MM.1S (cell line): Measurements from ENCODE around the gene ADAMTSL2.

Experiments used
- DNase-seq: peaks from one replicate; pipeline ENCODE4 v3.0.0-alpha.2; 2015
- H2AFZ ChIP-seq: fragments of 300-600 bp; sonication (generic); 2 replicates; pipeline ENCODE4 v1.6.0; 2016; ENCODE audit warnings: antibody characterized with exemption, low read length
- H3F3A ChIP-seq: fragments of 300-600 bp; sonication (generic); 2 replicates; pipeline ENCODE4 v1.6.1; 2016; ENCODE audit warnings: mild to moderate bottlenecking, antibody characterized with exemption, low read length, moderate library complexity, mixed read lengths; ENCODE audit not compliant: insufficient read depth
- H3K27ac ChIP-seq: fragments of 300-600 bp; sonication (generic); 2 replicates; pipeline ENCODE4 v1.5.1; 2016; ENCODE audit warnings: mild to moderate bottlenecking, low read length
- H3K27me3 ChIP-seq: fragments of 300-600 bp; sonication (generic); replicated peaks from 2 replicates; pipeline ENCODE4 v1.6.0; 2016; ENCODE audit warnings: low read length; ENCODE audit not compliant: insufficient read depth
- H3K36me3 ChIP-seq: fragments of 300-600 bp; sonication (generic); replicated peaks from 2 replicates; pipeline ENCODE4 v1.6.1; 2016; ENCODE audit warnings: mild to moderate bottlenecking, low read length, mixed read lengths; ENCODE audit not compliant: insufficient read depth
- H3K4me1 ChIP-seq: fragments of 300-600 bp; sonication (generic); 2 replicates; pipeline ENCODE4 v1.6.1; 2016; ENCODE audit warnings: low read length, mixed read lengths
- H3K4me2 ChIP-seq: fragments of 300-600 bp; sonication (generic); 2 replicates; pipeline ENCODE4 v1.6.0; 2016; ENCODE audit warnings: low read depth, low read length
- H3K4me3 ChIP-seq: fragments of 300-600 bp; sonication (generic); 2 replicates; pipeline ENCODE4 v1.5.1; 2016; ENCODE audit warnings: low read length, mixed read lengths
- H3K79me2 ChIP-seq: fragments of 300-600 bp; sonication (generic); 2 replicates; pipeline ENCODE4 v1.6.1; 2016; ENCODE audit warnings: mixed run types, low read length, mixed read lengths
- H3K9ac ChIP-seq: fragments of 300-600 bp; sonication (generic); 2 replicates; pipeline ENCODE4 v1.6.1; 2016; ENCODE audit warnings: low read length, mixed read lengths
- H3K9me2 ChIP-seq: fragments of 300-600 bp; sonication (generic); replicated peaks from 2 replicates; pipeline ENCODE4 v1.6.1; 2016; ENCODE audit warnings: mild to moderate bottlenecking, low read length, mixed read lengths; ENCODE audit not compliant: insufficient read depth
- H3K9me3 ChIP-seq: fragments of 300-600 bp; sonication (generic); replicated peaks from 2 replicates; pipeline ENCODE4 v1.6.1; 2016; ENCODE audit warnings: mild to moderate bottlenecking, low read length, mixed read lengths; ENCODE audit not compliant: insufficient read depth
- H4K20me1 ChIP-seq: fragments of 300-600 bp; sonication (generic); 2 replicates; pipeline ENCODE4 v1.6.1; 2016; ENCODE audit warnings: mild to moderate bottlenecking, low read length, moderate library complexity, mixed read lengths; ENCODE audit not compliant: insufficient read depth
- CTCF ChIP-seq: fragments of 300-600 bp; sonication (generic); IDR thresholded peaks from 2 replicates; pipeline ENCODE4 v1.5.1; 2016; ENCODE audit warnings: antibody characterized with exemption, low read length, mixed read lengths
- EZH2 ChIP-seq: fragments of 300-600 bp; sonication (generic); optimal IDR thresholded peaks from 2 replicates; pipeline ENCODE3; 2017; ENCODE audit warnings: low read depth, mild to moderate bottlenecking, antibody characterized with exemption, low read length, mixed read lengths
- EZH2phosphoT487 ChIP-seq: fragments of 300-600 bp; sonication (generic); IDR thresholded peaks from 2 replicates; pipeline ENCODE4 v1.6.1; 2018; ENCODE audit warnings: antibody characterized with exemption, low read length

The ADAMTSL2 gene

GRCh38 chr9:133574771-133575170 lies 40.3 kb downstream of the ADAMTSL2 start:
- H2AFZ ChIP-seq: no peak overlapping the region
- H3K79me2 ChIP-seq: no peaks in the 10 kb centered on the region
- no peak overlapping the region for H3K9ac ChIP-seq
- no peaks in the 10 kb centered on the region for H3K4me1 ChIP-seq
- TF ChIP-seq EZH2 (no peak), CTCF (no peak), EZH2phosphoT487 (no peak)
- H3K4me3 ChIP-seq: no peak overlapping the region
- H3K27me3 ChIP-seq: peaks cover 95% of the 10 kb centered on the region
- no peaks in the 10 kb centered on the region for H3K9me2 ChIP-seq
- no peaks in the 10 kb centered on the region for H3K9me3 ChIP-seq
- H4K20me1 ChIP-seq: no peaks in the 10 kb centered on the region
- no peak for DNase-seq
- H3K27ac ChIP-seq: no peak overlapping the region
- H3K36me3 ChIP-seq: no peaks in the 10 kb centered on the region
- H3K4me2 ChIP-seq: no peak overlapping the region
- H3F3A ChIP-seq: no peaks in the 10 kb centered on the region

GRCh38 chr9:133575186-133576030 lies 40.9 kb downstream of the ADAMTSL2 start:
- no peaks in the 10 kb centered on the region for H3K9me3 ChIP-seq
- no peaks in the 10 kb centered on the region for H3K79me2 ChIP-seq
- TF ChIP-seq EZH2phosphoT487 (no peak), EZH2 (no peak), CTCF (no peak)
- H3K4me2 ChIP-seq: no peak overlapping the region
- no peak overlapping the region for H2AFZ ChIP-seq
- H3K4me1 ChIP-seq: no peaks in the 10 kb centered on the region
- H3K4me3 ChIP-seq: no peak overlapping the region
- H4K20me1 ChIP-seq: no peaks in the 10 kb centered on the region
- peaks cover 95% of the 10 kb centered on the region for H3K27me3 ChIP-seq
- H3K27ac ChIP-seq: no peak overlapping the region
- no peak for DNase-seq
- no peak overlapping the region for H3K9ac ChIP-seq
- H3K36me3 ChIP-seq: no peaks in the 10 kb centered on the region
- H3F3A ChIP-seq: no peaks in the 10 kb centered on the region
- H3K9me2 ChIP-seq: no peaks in the 10 kb centered on the region

- Histone ChIP-seq H3K27ac (no peak overlapping the region), H4K20me1 (no peaks in the 10 kb centered on the region), H3K9me2 (no peaks in the 10 kb centered on the region), H3K4me3 (no peak overlapping the region), H3K9ac (no peak overlapping the region), H3F3A (no peaks in the 10 kb centered on the region), H3K4me1 (no peaks in the 10 kb centered on the region), H3K4me2 (no peak overlapping the region; the same call in 1 of the 2 replicates), H2AFZ (no peak overlapping the region), H3K79me2 (no peaks in the 10 kb centered on the region), H3K27me3 (peaks cover 95% of the 10 kb centered on the region), H3K36me3 (no peaks in the 10 kb centered on the region), H3K9me3 (no peaks in the 10 kb centered on the region)
- no peak for TF ChIP-seq CTCF
- TF ChIP-seq EZH2phosphoT487: no peak
- TF ChIP-seq EZH2: no peak
- no peak for DNase-seq
Observed at GRCh38 chr9:133576031-133576874, 41.7 kb downstream of the ADAMTSL2 start.
